GM23338 (cell line): Measurements from ENCODE around the gene SELPLG. TPM values are rescaled to one million over a fixed set of nuclear protein-coding genes. Genes with fewer than 3 reads are reported as not detected.

Source experiments
- ATAC-seq: fragments of 200-7000 bp; cut with Tn5 transposase; 3 replicates; pipeline ENCODE4 v1.9.1; 2020
- DNase-seq: peaks from one replicate; pipeline ENCODE4 v3.0.0-alpha.2; 2015; ENCODE audit warnings: low spot score
- H2AFZ ChIP-seq: fragments of 200-600 bp; sonication (generic); 2 replicates; pipeline ENCODE4 v1.8.0; 2016; ENCODE audit warnings: antibody characterized with exemption, mild to moderate bottlenecking, moderate library complexity
- H3F3A ChIP-seq: fragments of 200-600 bp; sonication (generic); replicated peaks from 2 replicates; pipeline ENCODE4 v1.8.0; 2017; ENCODE audit warnings: antibody characterized with exemption, mixed run types, low read depth
- H3K27ac ChIP-seq: fragments of 200-600 bp; sonication (generic); 2 replicates; pipeline ENCODE4 v1.6.1; 2016; ENCODE audit warnings: low read depth
- H3K27me3 ChIP-seq: fragments of 200-600 bp; sonication (generic); 2 replicates; pipeline ENCODE4 v1.8.0; 2016; ENCODE audit warnings: mild to moderate bottlenecking, mixed run types, moderate library complexity; ENCODE audit not compliant: insufficient read depth
- H3K36me3 ChIP-seq: fragments of 200-600 bp; sonication (generic); 2 replicates; pipeline ENCODE4 v1.8.0; 2016; ENCODE audit warnings: mild to moderate bottlenecking; ENCODE audit not compliant: insufficient read depth
- H3K4me1 ChIP-seq: fragments of 200-600 bp; sonication (generic); 2 replicates; pipeline ENCODE4 v1.8.0; 2016; ENCODE audit warnings: mild to moderate bottlenecking, moderate library complexity; ENCODE audit not compliant: insufficient read depth
- H3K4me2 ChIP-seq: fragments of 200-600 bp; sonication (generic); 2 replicates; pipeline ENCODE4 v1.7.1; 2017; ENCODE audit warnings: mixed run types
- H3K4me3 ChIP-seq: fragments of 200-600 bp; sonication (generic); 2 replicates; pipeline ENCODE4 v1.6.1; 2016; ENCODE audit warnings: mixed run types
- H3K79me2 ChIP-seq: fragments of 200-600 bp; sonication (generic); replicated peaks from 2 replicates; pipeline ENCODE4 v1.8.0; 2017; ENCODE audit warnings: mild to moderate bottlenecking; ENCODE audit not compliant: insufficient read depth
- H3K9me2 ChIP-seq: fragments of 200-600 bp; sonication (generic); 2 replicates; pipeline ENCODE4 v1.8.0; 2017; ENCODE audit not compliant: insufficient read depth
- H4K20me1 ChIP-seq: fragments of 200-600 bp; sonication (generic); replicated peaks from 2 replicates; pipeline ENCODE4 v1.8.0; 2017; ENCODE audit warnings: mild to moderate bottlenecking; ENCODE audit not compliant: insufficient read depth
- H3K27ac Mint-ChIP-seq: 2 replicates; pipeline ENCODE4 v1.8.0; 2020; ENCODE audit warnings: inconsistent platforms, mild to moderate bottlenecking, moderate library complexity, mixed read lengths
- H3K27me3 Mint-ChIP-seq: 3 replicates; pipeline ENCODE4 v1.8.0; 2022; ENCODE audit warnings: low read depth, mild to moderate bottlenecking, moderate library complexity, mixed read lengths, inconsistent platforms; ENCODE audit not compliant: insufficient read depth, poor library complexity
- H3K36me3 Mint-ChIP-seq: 3 replicates; pipeline ENCODE4 v1.8.0; 2021; ENCODE audit warnings: low read depth, mild to moderate bottlenecking, inconsistent platforms, moderate library complexity, mixed read lengths
- H3K4me1 Mint-ChIP-seq: 3 replicates; pipeline ENCODE4 v1.8.0; 2020; ENCODE audit warnings: mild to moderate bottlenecking, inconsistent platforms, mixed read lengths
- H3K4me3 Mint-ChIP-seq: 3 replicates; pipeline ENCODE4 v1.8.0; 2021; ENCODE audit warnings: moderate library complexity, mild to moderate bottlenecking, inconsistent platforms, mixed read lengths
- H3K9me3 Mint-ChIP-seq: 3 replicates; pipeline ENCODE4 v1.8.0; 2020; ENCODE audit warnings: moderate library complexity, mild to moderate bottlenecking, inconsistent platforms, mixed read lengths
- CREB1 ChIP-seq: fragments of 250-450 bp; sonication (Bioruptor Pico); IDR thresholded peaks from 2 replicates; pipeline ENCODE4 v1.5.0; 2020; ENCODE audit warnings: low read depth, mild to moderate bottlenecking, moderate library complexity
- CTCF ChIP-seq, 2 experiments: fragments of 200-600 bp in 1 of 2; sonication (generic) in 1 of 2; conservative IDR thresholded peaks; 2 replicates each; pipeline versions ENCODE4 v1.5.1 to v1.6.1; 2016 to 2017; ENCODE audit warnings: antibody characterized with exemption in 2 of 2, low read depth in 2 of 2, mild to moderate bottlenecking in 2 of 2, moderate library complexity in 1 of 2
- ETS1 ChIP-seq: IDR thresholded peaks from 2 replicates; pipeline ENCODE4 v1.6.1; 2016; ENCODE audit warnings: antibody characterized with exemption
- EZH2 ChIP-seq: fragments of 200-600 bp; sonication (generic); IDR thresholded peaks from one replicate; pipeline ENCODE4 v1.8.0; 2017; ENCODE audit warnings: antibody characterized with exemption, mild to moderate bottlenecking, low read depth; ENCODE audit not compliant: unreplicated experiment
- JUNB ChIP-seq: IDR thresholded peaks from one replicate; pipeline ENCODE4 v1.6.1; 2016; ENCODE audit warnings: antibody characterized with exemption; ENCODE audit not compliant: unreplicated experiment
- NANOG ChIP-seq: IDR thresholded peaks from 2 replicates; pipeline ENCODE4 v1.6.1; 2016; ENCODE audit warnings: antibody characterized with exemption, borderline replicate concordance
- POLR2AphosphoS5 ChIP-seq: IDR thresholded peaks from 2 replicates; pipeline ENCODE4 v1.6.1; 2016; ENCODE audit warnings: antibody characterized with exemption, low read depth
- REST ChIP-seq: IDR thresholded peaks from one replicate; pipeline ENCODE4 v1.6.1; 2018; ENCODE audit warnings: antibody characterized with exemption; ENCODE audit not compliant: unreplicated experiment
- STAT1 ChIP-seq: IDR thresholded peaks from one replicate; pipeline ENCODE4 v1.6.1; 2016; ENCODE audit warnings: antibody characterized with exemption; ENCODE audit not compliant: unreplicated experiment
- ZNF114 ChIP-seq: fragments of 250-450 bp; sonication (Bioruptor Pico); IDR thresholded peaks from 2 replicates; pipeline ENCODE4 v1.5.0; 2020; ENCODE audit warnings: mild to moderate bottlenecking, moderate library complexity
- ZNF331 ChIP-seq: fragments of 250-450 bp; sonication (Bioruptor Pico); IDR thresholded peaks from 2 replicates; pipeline ENCODE4 v1.5.0; 2020; ENCODE audit warnings: low read depth, mild to moderate bottlenecking, moderate library complexity
- polyA plus RNA-seq: library from polyadenylated mRNA; unstranded; fragments of >200 nt; fragmentation: Nextera tagmentation; extraction: Ambion mirVana; gene quantifications from 2 replicates; pipeline ENCODE4 v1.2.1, GENCODE V29; 2016
- total RNA-seq: library from RNA; depleted of rRNA; stranded (reverse); fragments of >200 nt; shearing (Covaris generic); gene quantifications from 2 replicates; pipeline ENCODE4 v1.2.3, GENCODE V29; 2014

The SELPLG gene
- total and polyA plus RNA-seq, 2 experiments from 2014 or later, result 0.16 to 0.56 TPM

GRCh38 chr12:108638997-108639822, 5.5 kb upstream of the SELPLG start:
- Histone ChIP-seq H3K4me3 (no peak overlapping the region), H2AFZ (no peak overlapping the region), H3F3A (0 out of 2 replicates have a peak, but pooled peaks cover 8% of the 10 kb centered on the region), H3K4me1 (peaks cover 40% of the 10 kb centered on the region), H3K79me2 (no peaks in the 10 kb centered on the region), H3K27me3 (no peaks in the 10 kb centered on the region), H4K20me1 (no peaks in the 10 kb centered on the region), H3K4me2 (peak overlapping the region; percentile 56), H3K9me2 (peaks cover 4% of the 10 kb centered on the region; the same call in 1 of the 2 replicates), H3K36me3 (no peaks in the 10 kb centered on the region), H3K27ac (peak overlapping the region; percentile 94)
- Mint-ChIP-seq H3K9me3 (no peaks in the 10 kb centered on the region), H3K36me3 (no peaks in the 10 kb centered on the region), H3K27ac (no peak overlapping the region), H3K4me1 (peaks cover 48% of the 10 kb centered on the region), H3K27me3 (peaks cover 15% of the 10 kb centered on the region), H3K4me3 (no peak overlapping the region)
- ATAC-seq (no peak), DNase-seq (no peak)
- no peak for TF ChIP-seq CREB1 (CRISPR knock-in tag)

GRCh38 chr12:108638141-108638827, 4.6 kb upstream of the SELPLG start:
- Mint-ChIP-seq H3K36me3 (no peaks in the 10 kb centered on the region), H3K4me3 (peak overlapping the region; percentile 37; the same call in 2 of the 3 replicates), H3K27ac (peak overlapping the region; percentile 78; the same call in 1 of the 2 replicates), H3K4me1 (peaks cover 54% of the 10 kb centered on the region), H3K9me3 (no peaks in the 10 kb centered on the region), H3K27me3 (peaks cover 15% of the 10 kb centered on the region)
- peak overlapping the region; percentile 30 for H2AFZ ChIP-seq
- H3K4me1 ChIP-seq, result peaks cover 44% of the 10 kb centered on the region
- no peaks in the 10 kb centered on the region for H4K20me1 ChIP-seq
- no peaks in the 10 kb centered on the region for H3K36me3 ChIP-seq
- H3K9me2 ChIP-seq, result peaks cover 4% of the 10 kb centered on the region; the same call in 1 of the 2 replicates
- peak overlapping the region; percentile 26; the same call in 1 of the 2 replicates for H3K4me3 ChIP-seq
- peak; percentile 73 for ATAC-seq
- H3K4me2 ChIP-seq, result peak overlapping the region; percentile 56
- H3K27me3 ChIP-seq, result no peaks in the 10 kb centered on the region
- peak overlapping the region; percentile 94 for H3K27ac ChIP-seq
- peak; percentile 80 for DNase-seq
- H3K79me2 ChIP-seq, result no peaks in the 10 kb centered on the region
- 0 out of 2 replicates have a peak, but pooled peaks cover 8% of the 10 kb centered on the region for H3F3A ChIP-seq
- TF ChIP-seq STAT1 (no peak), JUNB (no peak), CREB1 (CRISPR knock-in tag) (no peak), EZH2 (no peak), CTCF (conservative IDR thresholded peaks at IDR 0.05; ENCODE audit: low read depth in 2 of 2) (no peak), ETS1 (no peak), NANOG (no peak), ZNF114 (CRISPR knock-in tag) (no peak), ZNF331 (CRISPR knock-in tag) (no peak), REST (no peak), POLR2AphosphoS5 (no peak)
